Fibroblast of skin of right biceps (primary cell): ENCODE measurements around the gene CFAP44.
"Not testable (repeated sequence)": the region's sequence is repeated elsewhere in the genome, so short reads cannot be mapped to it uniquely, and the experiment has no call there.

Experiments
- DNase-seq: peaks from one replicate; pipeline ENCODE4 v3.0.0-alpha.2; 2013

CFAP44 gene

GRCh38 chr3:113441051-113441770 is at the start of gene CFAP44:
Gene CFAP44 (minus strand): TSS chr3:113441493. CDS start chr3:113433664, 7,829 bp downstream.
- DNase-seq, result peak; percentile 70

GRCh38 chr3:113485161-113485609 is 43.9 kb upstream of the CFAP44 start:
- DNase-seq, result no peak

- no peak for DNase-seq
Measured at GRCh38 chr3:113468539-113468938, 27.2 kb upstream of the CFAP44 start.

- no peak for DNase-seq
Measured at GRCh38 chr3:113461488-113461887, 20.2 kb upstream of the CFAP44 start.

GRCh38 chr3:113458554-113458953 is 17.3 kb upstream of the CFAP44 start:
- DNase-seq, result not testable (repeated sequence)

GRCh38 chr3:113455446-113455845 is 14.2 kb upstream of the CFAP44 start:
- DNase-seq, result no peak

- no peak for DNase-seq
Measured at GRCh38 chr3:113454630-113455029, 13.3 kb upstream of the CFAP44 start.

- peak; percentile 4 for DNase-seq
Measured at GRCh38 chr3:113454057-113454456, 12.8 kb upstream of the CFAP44 start.

- no peak for DNase-seq
Measured at GRCh38 chr3:113450911-113451310, 9.6 kb upstream of the CFAP44 start.

GRCh38 chr3:113439606-113440005 is 1.7 kb downstream of the CFAP44 start:
- no peak for DNase-seq

GRCh38 chr3:113438224-113438623 is 3.1 kb downstream of the CFAP44 start:
- DNase-seq, result no peak

- no peak for DNase-seq
Measured at GRCh38 chr3:113437411-113437810, 3.9 kb downstream of the CFAP44 start.

GRCh38 chr3:113436809-113437208 is 4.5 kb downstream of the CFAP44 start:
- DNase-seq, result peak; percentile 43

GRCh38 chr3:113431811-113432210 is 9.5 kb downstream of the CFAP44 start:
- no peak for DNase-seq

GRCh38 chr3:113428581-113428980 is 12.7 kb downstream of the CFAP44 start:
- no peak for DNase-seq

GRCh38 chr3:113423699-113424098 is 17.6 kb downstream of the CFAP44 start:
- DNase-seq, result no peak

- DNase-seq, result no peak
Measured at GRCh38 chr3:113421082-113421481, 20.2 kb downstream of the CFAP44 start.

- no peak for DNase-seq
Measured at GRCh38 chr3:113409676-113410075, 31.6 kb downstream of the CFAP44 start.

- peak; percentile 62 for DNase-seq
Measured at GRCh38 chr3:113405180-113405579, 36.1 kb downstream of the CFAP44 start.

- DNase-seq, result peak; percentile 8
Measured at GRCh38 chr3:113404637-113405036, 36.7 kb downstream of the CFAP44 start.
